GM03348 (cell line): ENCODE data around the gene PRAMEF1.
A peak's percentile ranks its signal among the peaks of the same experiment; 100 is the strongest.
"Not testable (repeated sequence)": the region's sequence is repeated elsewhere in the genome, so short reads cannot be mapped to it uniquely, and the experiment has no call there.

Source experiments
- DNase-seq: peaks from one replicate; pipeline ENCODE4 v3.0.0; 2012; ENCODE audit warnings: low spot score

The PRAMEF1 gene

GRCh38 chr1:12776801-12777557, 14.2 kb upstream of the PRAMEF1 start:
- DNase-seq: peak; percentile 2

DNA sequence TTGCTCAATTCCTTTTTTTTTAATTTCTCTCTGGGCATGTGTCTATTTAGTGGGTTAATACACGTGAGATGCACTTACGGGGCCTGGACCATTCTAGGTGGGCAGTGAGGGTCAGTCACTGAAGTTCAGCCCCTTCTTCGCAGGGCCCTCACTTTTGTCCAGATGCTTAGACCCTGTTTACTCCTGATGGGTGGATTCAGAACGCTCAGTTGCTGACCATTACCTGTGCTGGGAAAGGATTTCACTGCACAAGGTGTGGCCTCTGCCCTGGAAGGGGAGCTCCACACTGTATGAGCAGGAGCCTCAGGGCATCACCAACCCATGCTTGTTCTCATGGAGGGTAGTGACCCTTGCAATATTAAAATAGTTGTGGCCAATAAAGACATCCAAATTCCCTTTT, 13.1 kb upstream of the PRAMEF1 start:
- peak; percentile 1 for DNase-seq

DNA sequence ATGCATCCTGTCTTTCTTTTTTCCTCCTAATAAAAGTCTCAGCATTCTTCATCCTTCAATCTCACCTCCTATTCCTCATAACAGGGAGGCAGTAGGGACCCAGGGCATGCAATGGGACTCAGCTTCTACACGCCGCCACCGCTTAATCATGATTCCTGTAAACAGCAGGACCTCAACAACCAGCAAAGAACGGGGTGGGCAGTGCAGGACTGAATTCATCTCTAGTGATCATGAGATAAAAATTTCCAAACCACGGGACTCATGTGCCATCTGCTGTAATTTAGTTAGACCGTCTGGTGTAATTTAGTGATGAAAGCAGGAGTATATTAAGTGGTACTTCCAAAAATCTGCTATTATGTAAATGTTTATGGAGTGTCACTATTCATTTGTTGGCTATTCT, 12.3 kb upstream of the PRAMEF1 start:
- DNase-seq: peak; percentile 4

GRCh38 chr1:12781488-12781887, 9.7 kb upstream of the PRAMEF1 start:
- not testable (repeated sequence) for DNase-seq

DNA sequence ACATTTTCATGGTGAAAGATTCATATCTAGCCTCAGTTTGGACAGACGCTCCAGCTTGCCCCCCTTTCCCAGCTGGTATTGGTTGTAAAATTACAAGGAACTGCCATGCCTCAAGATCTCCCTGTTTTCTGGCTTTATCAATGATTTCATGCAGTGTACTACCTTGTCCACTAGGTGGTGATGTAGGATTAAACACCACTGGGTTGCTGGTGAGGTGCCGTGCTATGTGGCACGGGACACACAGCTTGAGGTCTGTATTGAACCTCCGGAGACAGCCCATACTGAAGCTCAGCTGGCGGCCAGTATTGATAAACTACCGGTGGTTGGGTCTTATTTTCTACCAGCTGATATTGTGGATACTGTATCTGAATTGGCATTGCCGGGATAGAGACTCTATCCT, 7.4 kb upstream of the PRAMEF1 start:
- DNase-seq: not testable (repeated sequence)

DNA sequence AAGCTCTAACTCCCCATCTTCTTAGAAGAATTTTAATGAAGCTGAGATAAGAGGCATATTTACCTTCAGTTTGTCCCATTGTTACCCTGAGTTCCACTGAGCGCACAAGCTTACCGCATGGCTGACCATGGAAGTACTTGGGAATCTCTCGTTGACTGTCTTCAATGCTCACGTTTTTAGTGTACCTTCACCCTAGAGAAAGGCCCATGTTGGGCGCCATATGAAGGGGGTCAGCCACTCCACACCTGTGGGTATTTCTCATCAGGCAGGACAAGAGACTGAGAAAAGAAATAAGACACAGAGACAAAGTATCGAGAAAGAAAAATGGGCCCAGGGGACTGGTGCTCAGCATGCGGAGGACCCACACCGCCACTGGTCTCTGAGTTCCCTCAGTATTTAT, 6.5 kb upstream of the PRAMEF1 start:
- not testable (repeated sequence) for DNase-seq

DNA sequence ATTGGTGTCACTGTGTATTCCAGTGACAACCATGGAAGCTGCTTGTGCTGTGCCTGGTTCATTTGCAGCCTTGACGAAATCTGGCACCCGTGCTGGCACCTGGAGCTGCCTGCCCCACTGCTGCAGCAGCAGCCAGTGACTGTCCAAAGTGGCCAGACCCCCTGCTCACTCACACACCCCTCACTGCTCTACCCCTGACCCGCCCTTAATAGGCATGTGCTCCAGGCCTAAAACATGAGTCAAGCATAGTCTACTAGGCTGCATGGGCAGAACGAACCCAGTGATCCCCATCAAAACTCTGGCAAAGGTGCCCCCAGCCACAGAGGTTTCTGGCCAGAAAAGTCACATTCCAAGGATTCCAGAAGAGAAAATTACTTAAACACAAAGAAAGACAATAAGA, 7.7 kb downstream of the PRAMEF1 start:
- peak; percentile 2 for DNase-seq

DNA sequence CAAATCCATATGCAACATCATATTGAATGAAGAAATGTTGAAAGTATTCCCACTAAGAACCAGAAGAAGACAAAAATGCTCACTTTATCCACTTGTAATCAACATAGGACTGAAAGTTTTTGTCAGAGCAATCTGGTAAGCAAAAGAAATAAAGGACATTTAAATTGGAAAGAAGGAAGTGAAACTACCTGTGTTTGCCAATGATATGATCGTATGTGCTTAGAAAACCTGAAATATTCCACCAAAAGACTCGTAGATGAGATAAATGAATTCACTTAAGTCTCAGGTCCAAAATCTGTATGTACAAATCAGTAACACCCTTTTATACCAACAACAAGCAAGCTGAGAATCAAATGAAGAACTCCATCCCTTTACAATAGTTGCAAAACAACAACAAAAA, 8.5 kb downstream of the PRAMEF1 start:
- no peak for DNase-seq

DNA sequence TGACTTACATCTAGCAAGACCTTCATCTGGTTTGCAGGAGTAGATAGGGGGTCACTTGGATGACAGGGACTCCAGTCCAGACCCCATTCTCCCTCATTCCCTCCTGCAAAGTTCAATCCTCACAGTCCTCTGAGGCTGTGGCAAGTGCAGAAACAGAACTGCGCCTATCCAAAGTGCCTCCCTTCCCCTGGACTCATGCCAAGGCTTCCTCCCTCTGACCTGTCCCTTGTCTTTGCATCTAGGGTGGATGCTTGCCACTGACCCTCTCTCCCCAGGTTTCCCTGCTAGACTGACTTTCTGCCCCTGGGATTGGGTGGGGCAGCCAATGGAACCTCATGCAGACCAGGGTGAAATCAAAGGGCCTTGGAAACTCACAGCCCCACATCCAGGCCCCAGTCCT, 18.7 kb downstream of the PRAMEF1 start:
- DNase-seq: no peak

- no peak for DNase-seq
These were observed 19.7 kb downstream of the PRAMEF1 start for GRCh38 chr1:12810691-12811408.

- DNase-seq: no peak
These were observed 20.2 kb downstream of the PRAMEF1 start for GRCh38 chr1:12811409-12811784.

- not testable (repeated sequence) for DNase-seq
These were observed 27.9 kb downstream of the PRAMEF1 start for GRCh38 chr1:12819061-12819460.

DNA sequence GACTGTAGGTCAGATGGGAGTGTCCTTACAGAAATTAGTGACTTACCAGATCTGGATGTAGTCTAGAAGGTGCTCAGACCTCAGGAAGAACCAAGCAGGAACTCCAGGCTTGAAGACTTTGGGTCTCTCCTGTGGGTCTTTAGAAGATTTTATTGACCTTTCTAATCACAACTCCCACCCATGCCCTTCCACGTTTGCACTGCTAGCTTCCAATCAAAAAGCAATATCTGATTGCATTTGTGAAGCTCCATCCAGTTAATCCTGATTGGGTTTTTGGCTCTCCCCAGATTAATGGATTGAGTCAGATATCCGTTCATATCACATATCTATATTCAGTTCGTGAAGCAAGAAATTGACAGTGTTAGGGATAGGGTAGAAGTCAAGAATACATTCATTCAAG, 40.1 kb downstream of the PRAMEF1 start, which contains the start of gene PRAMEF11:
Gene PRAMEF11 (minus strand): TSS at position 101 of the 400 bp plus-strand sequence. CDS start 2,621 bp downstream, outside the sequence.
- DNase-seq: not testable (repeated sequence)

- not testable (repeated sequence) for DNase-seq
These were observed 42.1 kb downstream of the PRAMEF1 start for GRCh38 chr1:12833251-12833650.
